GM19238 (cell line): ENCODE data around the gene GTF2H2C.
"Not testable (repeated sequence)": the region's sequence is repeated elsewhere in the genome, so short reads cannot be mapped to it uniquely, and the experiment has no call there.

ENCODE experiments used
- DNase-seq: peaks from one replicate; pipeline ENCODE4 v3.0.0; 2011; ENCODE audit warnings: low spot score; ENCODE audit not compliant: insufficient read length

The GTF2H2C gene

GRCh38 chr5:69559908-69560330, at the start of gene GTF2H2C:
GTF2H2C (plus strand) TSS chr5:69560191; CDS start chr5:69565133, 4,942 bp downstream.
- DNase-seq: not testable (repeated sequence)

DNA sequence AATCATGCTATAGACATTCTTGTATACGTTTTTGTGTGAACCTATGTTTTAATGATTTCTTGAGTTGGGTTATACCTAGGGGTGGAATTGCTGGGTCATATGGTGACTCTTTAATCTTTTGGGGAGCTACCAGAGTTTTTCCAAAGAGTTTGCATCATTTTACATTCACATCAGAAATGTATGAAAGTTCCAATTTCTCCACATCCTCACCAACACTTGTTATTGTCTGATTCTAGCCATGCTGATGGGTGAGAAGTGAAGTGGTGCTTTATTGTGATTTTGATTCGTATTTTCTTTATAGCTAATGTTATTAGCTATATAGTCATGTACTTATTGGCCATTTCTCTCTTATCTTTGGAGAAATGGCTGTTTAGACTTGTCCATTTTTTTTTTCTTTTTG, 49.3 kb upstream of the GTF2H2C start:
- no peak for DNase-seq

- no peak for DNase-seq
Measured at GRCh38 chr5:69512740-69513260, 47.2 kb upstream of the GTF2H2C start.

- not testable (repeated sequence) for DNase-seq
Measured at GRCh38 chr5:69515570-69515969, 44.4 kb upstream of the GTF2H2C start.

- DNase-seq: no peak
Measured at GRCh38 chr5:69516769-69517168, 43.2 kb upstream of the GTF2H2C start.

- DNase-seq: no peak
Measured at GRCh38 chr5:69517763-69518212, 42.2 kb upstream of the GTF2H2C start.

- no peak for DNase-seq
Measured at GRCh38 chr5:69519285-69519684, 40.7 kb upstream of the GTF2H2C start.

GRCh38 chr5:69522035-69522434, 38.0 kb upstream of the GTF2H2C start:
- no peak for DNase-seq

DNA sequence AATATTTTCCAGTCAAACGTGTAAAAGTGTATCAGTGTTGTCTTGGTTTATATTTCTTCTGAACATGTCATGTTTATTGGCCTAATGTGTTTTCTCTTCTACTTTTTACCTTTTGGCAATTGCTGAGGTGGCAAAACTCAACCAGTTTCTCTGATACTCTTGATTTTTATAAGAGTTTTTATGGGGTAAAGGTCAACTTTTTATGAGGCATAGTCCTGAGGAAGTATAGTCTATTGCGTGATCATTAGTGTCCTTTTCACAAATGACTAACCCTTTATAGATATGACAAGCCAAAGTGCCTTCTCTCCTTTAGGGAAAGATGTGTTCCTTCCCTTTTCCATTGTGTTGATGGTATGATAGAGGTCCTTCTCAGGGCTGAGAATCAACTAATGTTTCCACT, 34.5 kb upstream of the GTF2H2C start:
- no peak for DNase-seq

DNA sequence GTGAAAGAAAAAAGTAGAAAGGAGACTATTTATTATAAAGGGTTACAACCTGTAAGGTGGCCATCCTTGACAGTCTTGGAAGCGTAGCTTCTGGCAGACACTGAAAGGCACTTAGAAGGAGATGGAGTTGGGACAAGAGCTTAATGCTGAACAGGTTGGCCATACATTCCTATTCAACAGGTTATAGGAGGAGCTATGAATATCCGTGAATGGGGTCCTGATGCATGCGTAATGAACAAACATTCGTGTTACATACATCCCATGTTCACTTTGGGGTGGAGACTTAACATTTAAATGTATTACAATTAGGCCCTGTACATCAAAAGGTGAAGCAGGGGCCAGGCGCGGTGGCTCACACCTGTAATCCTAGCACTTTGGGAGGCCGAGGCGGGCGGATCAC, 33.3 kb upstream of the GTF2H2C start:
- DNase-seq: no peak

DNA sequence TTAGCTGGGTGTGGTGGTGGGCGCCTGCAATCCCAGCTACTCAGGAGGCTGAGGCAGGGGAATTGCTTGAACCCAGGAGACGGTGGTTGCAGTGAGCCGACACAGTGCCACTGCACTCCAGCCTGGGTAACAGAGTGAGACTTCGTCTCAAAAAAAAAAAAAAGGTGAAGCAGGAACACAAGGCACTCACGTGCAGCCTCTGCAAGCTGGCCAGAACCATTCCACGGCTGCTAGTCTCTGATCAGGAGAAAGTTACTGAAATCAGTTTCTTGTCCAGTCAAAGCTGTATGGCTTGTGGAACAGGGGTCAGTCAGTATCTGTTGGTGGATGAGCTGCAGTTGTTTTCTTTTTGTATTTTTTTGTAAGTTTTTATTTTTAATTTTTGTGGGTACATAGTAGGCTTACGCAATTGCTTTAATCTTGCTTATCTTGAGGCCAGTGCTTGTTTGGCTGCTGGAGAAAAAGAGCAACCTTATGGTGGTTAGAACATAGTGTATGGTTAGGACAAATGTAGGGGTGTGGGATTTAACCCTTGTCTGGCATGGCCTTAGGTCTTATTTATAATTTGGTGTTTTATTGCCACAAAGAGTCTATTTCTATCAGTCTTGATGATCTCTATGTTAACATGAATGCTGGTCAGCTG, 32.7 kb upstream of the GTF2H2C start:
- DNase-seq: no peak

GRCh38 chr5:69528035-69528434, 32.0 kb upstream of the GTF2H2C start:
- DNase-seq: no peak

- no peak for DNase-seq
Measured at GRCh38 chr5:69528609-69529008, 31.4 kb upstream of the GTF2H2C start.

- no peak for DNase-seq
Measured at GRCh38 chr5:69530561-69531405, 29.2 kb upstream of the GTF2H2C start.

GRCh38 chr5:69531406-69531801, 28.6 kb upstream of the GTF2H2C start:
- no peak for DNase-seq

- DNase-seq: not testable (repeated sequence)
Measured at GRCh38 chr5:69537911-69538310, 22.1 kb upstream of the GTF2H2C start.

- DNase-seq: not testable (repeated sequence)
Measured at GRCh38 chr5:69538735-69539134, 21.3 kb upstream of the GTF2H2C start.

DNA sequence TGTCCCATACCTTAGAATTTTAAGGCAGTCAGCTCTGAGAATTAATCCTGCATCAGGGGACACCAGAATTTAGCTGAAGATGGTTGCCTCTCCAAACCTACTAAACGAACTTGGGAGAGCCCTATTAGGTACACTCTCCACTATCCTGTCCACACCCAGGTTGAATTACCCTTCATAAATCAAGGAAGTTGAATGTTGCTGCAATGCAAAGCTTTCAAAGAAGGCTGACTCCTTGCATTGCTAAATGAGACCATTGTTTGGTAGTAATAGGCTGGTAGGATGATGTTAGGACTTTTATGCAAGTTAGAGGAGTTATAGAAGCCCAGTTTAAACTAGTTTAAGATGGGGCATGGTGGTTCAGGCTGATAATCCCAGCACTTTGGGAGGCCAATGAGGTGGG, 18.6 kb upstream of the GTF2H2C start:
- not testable (repeated sequence) for DNase-seq

DNA sequence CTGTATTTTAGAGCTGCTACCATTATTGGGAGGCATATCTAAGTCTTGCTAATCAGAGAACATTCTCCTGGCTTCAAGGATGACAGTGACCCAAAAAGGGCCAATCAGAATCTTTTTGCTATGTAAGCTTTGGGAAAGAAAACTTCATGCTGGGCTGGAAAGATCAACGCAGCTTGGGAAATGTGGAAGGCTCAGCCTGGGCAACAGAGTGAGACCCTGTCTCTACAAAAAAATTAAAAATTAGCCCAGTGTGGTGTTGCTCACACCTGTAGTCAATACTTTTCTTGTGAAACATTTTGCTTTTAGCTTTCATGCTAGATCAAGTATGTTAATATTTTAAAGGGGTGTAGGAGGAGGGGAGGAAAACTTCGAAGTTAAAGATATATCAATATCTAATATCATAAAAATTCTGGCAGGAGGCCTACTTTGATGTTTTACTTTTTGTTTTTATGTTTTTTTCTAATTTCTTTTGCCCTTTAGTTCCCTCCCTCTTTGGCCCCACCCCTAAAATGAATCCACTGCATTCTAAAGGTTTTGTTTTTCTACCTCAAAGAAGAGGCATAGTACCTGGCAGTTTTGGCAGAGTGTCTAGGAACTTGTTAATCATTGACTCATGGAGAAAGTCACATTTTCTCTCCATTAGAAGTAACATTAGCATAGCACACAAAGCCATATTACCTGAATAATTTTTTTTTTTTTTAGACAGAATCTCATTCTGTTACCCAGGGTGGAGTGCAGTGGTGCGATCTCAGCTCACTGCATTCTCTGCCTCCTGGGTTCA, 17.0 kb upstream of the GTF2H2C start:
- DNase-seq: not testable (repeated sequence)

- not testable (repeated sequence) for DNase-seq
Measured at GRCh38 chr5:69544602-69545001, 15.4 kb upstream of the GTF2H2C start.

- DNase-seq: not testable (repeated sequence)
Measured at GRCh38 chr5:69560587-69561431, 818 bp downstream of the GTF2H2C start.
